NK-92 treated with Interleukin-12 subunit alpha and Interleukin-12 subunit beta, amount 100 ng/mL, for 24 hours (cell line): ENCODE results near the gene KDM4B.

ENCODE experiments used
- DNase-seq: peaks from one replicate; lab custom pipeline; 2025; lab: John Stamatoyannopoulos, UW

KDM4B gene

GRCh38 chr19:5051619-5052018, 82.7 kb downstream of the KDM4B start:
- DNase-seq: no peak

- DNase-seq: no peak
Measured at GRCh38 chr19:5052515-5052914, 83.6 kb downstream of the KDM4B start.

- no peak for DNase-seq
Measured at GRCh38 chr19:5052945-5053485, 84.1 kb downstream of the KDM4B start.

- no peak for DNase-seq
Measured at GRCh38 chr19:5053661-5054060, 84.7 kb downstream of the KDM4B start.

GRCh38 chr19:5054551-5055456, 85.9 kb downstream of the KDM4B start:
- no peak for DNase-seq

GRCh38 chr19:5055457-5055776, 86.5 kb downstream of the KDM4B start:
- no peak for DNase-seq

GRCh38 chr19:5057860-5058259, 88.9 kb downstream of the KDM4B start:
- no peak for DNase-seq

GRCh38 chr19:5058521-5059212, 89.8 kb downstream of the KDM4B start:
- DNase-seq: no peak

- no peak for DNase-seq
Measured at GRCh38 chr19:5059213-5059574, 90.3 kb downstream of the KDM4B start.

GRCh38 chr19:5059793-5060192, 90.9 kb downstream of the KDM4B start:
- no peak for DNase-seq

- DNase-seq: no peak
Measured at GRCh38 chr19:5062195-5062594, 93.3 kb downstream of the KDM4B start.

- no peak for DNase-seq
Measured at GRCh38 chr19:5062799-5063198, 93.9 kb downstream of the KDM4B start.

- DNase-seq: no peak
Measured at GRCh38 chr19:5063873-5064645, 95.1 kb downstream of the KDM4B start.

- DNase-seq: no peak
Measured at GRCh38 chr19:5064896-5065295, 96.0 kb downstream of the KDM4B start.

GRCh38 chr19:5065663-5066093, 96.8 kb downstream of the KDM4B start:
- DNase-seq: no peak

GRCh38 chr19:5066768-5067167, 97.9 kb downstream of the KDM4B start:
- no peak for DNase-seq

GRCh38 chr19:5067678-5068077, 98.8 kb downstream of the KDM4B start:
- no peak for DNase-seq

- DNase-seq: no peak
Measured at GRCh38 chr19:5068233-5069072, 99.5 kb downstream of the KDM4B start.

GRCh38 chr19:5070331-5070730, 101.4 kb downstream of the KDM4B start:
- no peak for DNase-seq

- DNase-seq: no peak
Measured at GRCh38 chr19:5070930-5071329, 102.0 kb downstream of the KDM4B start.

GRCh38 chr19:5071579-5071978, 102.7 kb downstream of the KDM4B start:
- DNase-seq: no peak

- no peak for DNase-seq
Measured at GRCh38 chr19:5072115-5072514, 103.2 kb downstream of the KDM4B start.
